CD14-positive monocyte (primary cell): ENCODE measurements around the gene MCC. TPM values are rescaled to one million over a fixed set of nuclear protein-coding genes. Genes with fewer than 3 reads are reported as not detected.
A peak's percentile ranks its signal among the peaks of the same experiment; 100 is the strongest.

Experiments used
- DNase-seq, 3 donors: peaks; one replicate each; pipeline ENCODE4 v3.0.0-alpha.2; 2011 to 2022
- H2AFZ ChIP-seq: 2 replicates; pipeline ENCODE4 v1.6.0; 2012; ENCODE audit warnings: mild to moderate bottlenecking, low read depth, low read length, inconsistent platforms; ENCODE audit not compliant: insufficient read depth, poor library complexity, severe bottlenecking
- H3K27ac ChIP-seq, 2 donors: 1 replicate in 1 of 2; 2 replicates in 1 of 2; pipeline ENCODE4 v1.5.1; 2012 to 2013; ENCODE audit warnings: low read length in 2 of 2, control low read depth in 1 of 2, inconsistent platforms in 1 of 2, low read depth in 1 of 2, mild to moderate bottlenecking in 1 of 2
- H3K27me3 ChIP-seq, 2 donors: one replicate each; pipeline versions ENCODE4 v1.6.0 to v1.6.1; 2011 to 2013; ENCODE audit warnings: low read length in 2 of 2; ENCODE audit not compliant: control insufficient read depth in 2 of 2, insufficient read depth in 2 of 2
- H3K36me3 ChIP-seq, 2 donors: replicated peaks in 1 of 2; 1 replicate in 1 of 2; 2 replicates in 1 of 2; pipeline versions ENCODE4 v1.5.1 to v1.6.1; 2012 to 2013; ENCODE audit warnings: low read length in 2 of 2, control low read depth in 1 of 2, inconsistent platforms in 1 of 2, mild to moderate bottlenecking in 1 of 2; ENCODE audit not compliant: insufficient read depth in 2 of 2, control insufficient read depth in 1 of 2
- H3K4me1 ChIP-seq, 2 donors: 1 replicate in 1 of 2; 2 replicates in 1 of 2; pipeline versions ENCODE4 v1.5.1 to v1.6.1; 2012 to 2013; ENCODE audit warnings: low read length in 2 of 2, control low read depth in 1 of 2, inconsistent platforms in 1 of 2, mild to moderate bottlenecking in 1 of 2, moderate library complexity in 1 of 2; ENCODE audit not compliant: insufficient read depth in 2 of 2, control insufficient read depth in 1 of 2
- H3K4me2 ChIP-seq: replicated peaks from 2 replicates; pipeline ENCODE3; 2012; ENCODE audit warnings: low read length, moderate library complexity, mild to moderate bottlenecking; ENCODE audit not compliant: poor library complexity, severe bottlenecking; ENCODE audit errors: extremely low read depth
- H3K4me3 ChIP-seq, 3 experiments: fragments of 200-600 bp in 1 of 3; sonication (generic) in 1 of 3; replicated peaks in 1 of 3; 1 replicate in 2 of 3; 2 replicates in 1 of 3; pipeline ENCODE4 v1.5.1; 2011 to 2013; ENCODE audit warnings: low read length in 3 of 3, mild to moderate bottlenecking in 3 of 3, control low read depth in 2 of 3, low read depth in 2 of 3, inconsistent platforms in 1 of 3, moderate library complexity in 1 of 3
- H3K79me2 ChIP-seq: 2 replicates; pipeline ENCODE4 v1.6.0; 2012; ENCODE audit warnings: mild to moderate bottlenecking, control low read depth, inconsistent platforms, low read length, moderate library complexity; ENCODE audit not compliant: insufficient read depth
- H3K9ac ChIP-seq: 2 replicates; pipeline ENCODE4 v1.6.0; 2017; ENCODE audit warnings: low read length, mild to moderate bottlenecking; ENCODE audit not compliant: insufficient read depth, poor library complexity, severe bottlenecking
- H3K9me3 ChIP-seq, 2 donors: replicated peaks in 1 of 2; 1 replicate in 1 of 2; 2 replicates in 1 of 2; pipeline versions ENCODE4 v1.5.1 to v1.6.1; 2012 to 2013; ENCODE audit warnings: low read length in 2 of 2, control low read depth in 1 of 2; ENCODE audit not compliant: control insufficient read depth in 1 of 2, insufficient read depth in 1 of 2
- H4K20me1 ChIP-seq: 2 replicates; pipeline ENCODE4 v1.6.0; 2012; ENCODE audit warnings: mild to moderate bottlenecking, low read length, control low read depth, moderate library complexity; ENCODE audit not compliant: insufficient read depth
- H3K27ac Mint-ChIP-seq, 7 donors: one replicate each; pipeline ENCODE4 v1.8.0; 2020; ENCODE audit warnings: mild to moderate bottlenecking in 7 of 7, mixed read lengths in 7 of 7, moderate library complexity in 6 of 7, inconsistent platforms in 2 of 7
- H3K27me3 Mint-ChIP-seq, 3 donors: one replicate each; pipeline ENCODE4 v1.8.0; 2021 to 2022; ENCODE audit warnings: low read depth in 3 of 3, mild to moderate bottlenecking in 3 of 3, mixed read lengths in 3 of 3, moderate library complexity in 3 of 3, inconsistent platforms in 1 of 3
- H3K36me3 Mint-ChIP-seq, 2 donors: one replicate each; pipeline ENCODE4 v1.8.0; 2020; ENCODE audit warnings: mixed read lengths in 2 of 2, inconsistent platforms in 1 of 2, mild to moderate bottlenecking in 1 of 2
- H3K4me1 Mint-ChIP-seq: one replicate; pipeline ENCODE4 v1.8.0; 2020; ENCODE audit warnings: mild to moderate bottlenecking, mixed read lengths
- H3K4me3 Mint-ChIP-seq, 2 donors: one replicate each; pipeline ENCODE4 v1.8.0; 2020; ENCODE audit warnings: mild to moderate bottlenecking in 2 of 2, mixed read lengths in 2 of 2, moderate library complexity in 1 of 2
- H3K9me3 Mint-ChIP-seq, 7 donors: one replicate each; pipeline ENCODE4 v1.8.0; 2020 to 2022; ENCODE audit warnings: mixed read lengths in 7 of 7, mild to moderate bottlenecking in 6 of 7, moderate library complexity in 6 of 7, inconsistent platforms in 2 of 7
- CTCF ChIP-seq: fragments of 200-600 bp; IDR thresholded peaks from one replicate; pipeline ENCODE4 v1.8.0; 2022; ENCODE audit warnings: antibody characterized with exemption, mild to moderate bottlenecking
- WGBS: methylation state at CpG from one replicate; pipeline ENCODE4 v1.1.5; 2013; ENCODE audit warnings: missing lambda C conversion rate; ENCODE audit not compliant: insufficient coverage; 5-methylcytosine and 5-hydroxymethylcytosine counted together
- intact Hi-C, 2 donors: fragments of 100-400 bp; cut with micrococcal nuclease; formaldehyde crosslinking; loops; one replicate each; pipeline versions ENCODE4 v1.15.0 to v1.15.1; 2023
- polyA plus RNA-seq, 3 donors: library from polyadenylated mRNA; depleted of rRNA in 1 of 3; unstranded in 2 of 3; stranded (reverse) in 1 of 3; fragments of 300-500 nt in 2 of 3; fragments of >200 nt in 1 of 3; fragmentation: Illumina TruSeq in 2 of 3; gene quantifications; 1 replicate in 2 of 3; 2 replicates in 1 of 3; pipeline ENCODE4 v1.2.3, GENCODE V29; 2012 to 2021

Gene MCC
- polyA plus RNA-seq, 3 donors, result 0.09 TPM; not detected in 2

GRCh38 chr5:113514289-113514635, 26.0 kb upstream of the MCC start:
- H3K4me3 Mint-ChIP-seq, result peak overlapping the region; percentile 85 to 93
- Histone ChIP-seq H3K9ac (peak overlapping the region; percentile 95), H3K4me2 (peak overlapping the region; percentile 88), H3K4me1 (peaks cover 6 to 7% of the 10 kb centered on the region in 2 donors), H4K20me1 (no peaks in the 10 kb centered on the region), H3K9me3 (no peaks in the 10 kb centered on the region), H2AFZ (peak overlapping the region; percentile 85), H3K36me3 (peaks cover 13 to 30% of the 10 kb centered on the region in 2 donors), H3K79me2 (peaks cover 29% of the 10 kb centered on the region), H3K27ac (peak overlapping the region; percentile 68 to 92), H3K27me3 (peaks cover 18 to 21% of the 10 kb centered on the region in 2 donors), H3K4me3 (peak overlapping the region; percentile 49 to 90 (median 60))
- peaks cover 0 to 3% (median 0%) of the 10 kb centered on the region in 7 donors for H3K9me3 Mint-ChIP-seq
- H3K27me3 Mint-ChIP-seq, result peaks cover 16 to 21% (median 19%) of the 10 kb centered on the region in 3 donors
- TF ChIP-seq CTCF, result no peak
- H3K36me3 Mint-ChIP-seq, result peaks cover 19 to 33% of the 10 kb centered on the region in 2 donors
- WGBS, result 20% methylated on average over 8 of the region's 9 CpGs
- intact Hi-C loops, result no loop called here
- peaks cover 21% of the 10 kb centered on the region for H3K4me1 Mint-ChIP-seq
- no peak for DNase-seq
- H3K27ac Mint-ChIP-seq, result peak overlapping the region; percentile 89 to 95 (median 93)

- intact Hi-C loops, result no loop called here
- Histone ChIP-seq H3K27ac (peak within 1 kb of the TSS; percentile 68 to 92), H4K20me1 (no peaks in the 10 kb centered on the region), H3K79me2 (peaks cover 28% of the 10 kb centered on the region), H3K9ac (peak within 1 kb of the TSS; percentile 95), H3K27me3 (peaks cover 25 to 27% of the 10 kb centered on the region in 2 donors), H3K9me3 (no peaks in the 10 kb centered on the region), H3K4me1 (peaks cover 6 to 7% of the 10 kb centered on the region in 2 donors), H3K4me2 (peak within 1 kb of the TSS; percentile 88), H2AFZ (peak within 1 kb of the TSS; percentile 85), H3K36me3 (peaks cover 8 to 24% of the 10 kb centered on the region in 2 donors), H3K4me3 (peak within 1 kb of the TSS; percentile 49 to 90 (median 60))
- H3K4me1 Mint-ChIP-seq, result peaks cover 21% of the 10 kb centered on the region
- H3K27me3 Mint-ChIP-seq, result peaks cover 16 to 25% (median 23%) of the 10 kb centered on the region in 3 donors
- under 1% methylated on average over 63 of the region's 72 CpGs for WGBS
- peak within 1 kb of the TSS; percentile 89 to 95 (median 93) for H3K27ac Mint-ChIP-seq
- TF ChIP-seq CTCF, result no peak
- H3K4me3 Mint-ChIP-seq, result peak within 1 kb of the TSS; percentile 85 to 93
- H3K36me3 Mint-ChIP-seq, result peaks cover 15 to 28% of the 10 kb centered on the region in 2 donors
- peaks cover 0 to 3% (median 0%) of the 10 kb centered on the region in 7 donors for H3K9me3 Mint-ChIP-seq
- DNase-seq, result peak; percentile 93 to 97 (median 93)
Observed at GRCh38 chr5:113513384-113514288, 25.4 kb upstream of the MCC start, which contains the start of gene YTHDC2. TSS of gene YTHDC2 (plus strand) at chr5:113513694. CDS start at chr5:113513896, 202 bp downstream.
